ENCODE results near the gene HRC.
"Not testable (repeated sequence)": the region's sequence is repeated elsewhere in the genome, so short reads cannot be mapped to it uniquely, and the experiment has no call there.

HRC gene

DNA sequence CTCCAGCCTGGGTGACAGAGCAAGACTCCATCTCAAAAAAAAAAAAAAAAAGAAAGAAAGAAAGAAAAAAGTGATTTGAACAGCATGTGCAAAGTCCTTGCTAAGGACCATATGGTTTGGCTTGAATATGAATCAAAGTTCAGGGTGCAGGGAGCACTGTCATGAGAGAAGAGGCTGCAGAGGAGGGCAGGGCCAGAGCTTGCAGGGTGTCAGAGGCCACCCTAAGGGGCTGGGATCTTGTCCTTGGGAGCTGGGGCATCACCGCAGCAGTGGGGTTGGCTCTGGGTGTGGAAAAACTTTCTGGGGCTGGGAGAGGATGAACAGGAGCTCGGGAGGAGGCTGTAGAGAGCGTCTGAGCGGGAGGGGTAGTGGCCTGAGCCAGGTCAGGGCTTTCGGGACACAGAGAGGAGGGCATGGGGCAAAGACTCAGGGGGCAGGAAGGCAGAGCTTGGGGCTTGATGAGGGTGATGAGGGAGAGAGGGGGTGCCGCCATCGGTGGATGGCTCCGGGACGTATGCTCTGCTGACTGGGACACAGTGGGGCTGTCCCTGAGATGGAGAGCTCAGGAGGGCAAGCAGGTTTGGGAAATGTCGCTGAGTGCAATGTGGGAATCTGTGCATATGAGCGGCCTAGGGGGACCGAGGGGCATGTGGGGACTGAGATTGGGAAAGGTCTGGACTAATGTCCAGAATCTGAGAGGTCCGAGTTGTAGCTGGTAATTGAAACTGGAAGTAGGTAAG lies 5.4 kb upstream of the HRC start:
- DNase-seq (ENCODE audit: low spot score), result no peak

DNA sequence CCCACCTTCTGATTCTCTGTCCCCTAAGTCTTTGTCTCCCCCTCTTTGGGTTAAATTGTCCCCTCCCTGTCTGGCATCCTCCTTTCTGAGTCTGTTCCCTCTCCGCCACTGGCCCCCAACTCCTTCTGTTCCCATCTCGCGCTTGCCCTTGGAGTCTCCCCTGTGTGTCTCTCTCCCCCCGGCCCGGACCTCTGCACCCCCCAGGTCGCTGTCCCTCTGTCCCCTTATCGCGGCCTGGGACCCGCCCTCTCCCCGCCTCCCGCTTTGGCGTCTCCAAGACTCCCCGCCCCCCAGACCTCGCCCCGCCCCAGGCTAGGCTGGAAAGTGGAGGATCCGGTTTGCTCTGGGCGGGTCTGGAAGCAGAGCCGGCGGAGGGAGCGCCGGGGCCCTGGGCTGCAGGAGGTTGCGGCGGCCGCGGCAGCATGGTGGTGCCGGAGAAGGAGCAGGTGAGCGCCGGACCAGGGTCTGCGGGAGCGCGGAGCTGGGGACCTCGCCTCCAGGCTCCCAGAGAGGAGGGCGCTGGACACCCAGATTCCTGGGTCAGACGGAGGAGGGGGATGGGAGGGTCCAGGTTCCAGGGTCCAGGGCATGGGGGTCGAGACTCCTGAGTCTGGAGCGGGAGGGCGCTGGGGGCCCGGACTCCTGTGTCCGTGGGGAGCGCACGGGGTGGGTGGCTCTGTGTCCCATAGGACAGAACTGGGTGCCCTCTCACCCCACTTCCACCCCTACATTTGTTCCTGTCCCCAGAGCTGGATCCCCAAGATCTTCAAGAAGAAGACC lies 2.4 kb upstream of the HRC start, which contains the start of gene TRPM4:
TRPM4 (plus strand) TSS at position 348 of the 780 bp plus-strand sequence; CDS start at position 423, 75 bp downstream.
- DNase-seq (ENCODE audit: low spot score), result peak; percentile 93

DNA sequence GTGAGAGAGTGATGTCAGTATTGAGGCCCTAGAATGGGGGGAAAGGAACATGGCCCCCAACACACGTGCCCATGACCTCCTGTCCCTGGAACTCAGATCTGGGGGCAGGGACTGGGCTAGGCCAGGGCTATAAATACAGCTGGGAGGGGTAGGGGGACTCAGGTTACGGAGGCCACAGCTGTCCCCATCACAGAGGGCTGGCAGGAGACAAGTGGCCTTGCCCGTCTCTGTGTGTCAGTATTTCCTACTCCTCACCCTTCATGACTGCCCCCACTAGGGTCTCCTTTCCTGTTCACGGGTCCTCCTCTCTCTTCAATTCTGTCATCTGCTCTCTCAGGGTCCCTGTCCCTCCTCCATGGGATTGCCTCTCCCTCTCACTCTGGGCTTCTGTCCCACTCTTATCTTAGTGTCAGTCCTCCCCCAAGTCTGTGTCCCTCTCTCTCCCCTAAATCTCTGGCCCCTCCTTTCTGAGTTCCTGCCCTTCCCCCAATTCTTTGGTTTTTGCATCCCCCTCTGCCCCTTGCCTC lies 687 bp upstream of the HRC start:
- no peak for DNase-seq (ENCODE audit: low spot score)

DNA sequence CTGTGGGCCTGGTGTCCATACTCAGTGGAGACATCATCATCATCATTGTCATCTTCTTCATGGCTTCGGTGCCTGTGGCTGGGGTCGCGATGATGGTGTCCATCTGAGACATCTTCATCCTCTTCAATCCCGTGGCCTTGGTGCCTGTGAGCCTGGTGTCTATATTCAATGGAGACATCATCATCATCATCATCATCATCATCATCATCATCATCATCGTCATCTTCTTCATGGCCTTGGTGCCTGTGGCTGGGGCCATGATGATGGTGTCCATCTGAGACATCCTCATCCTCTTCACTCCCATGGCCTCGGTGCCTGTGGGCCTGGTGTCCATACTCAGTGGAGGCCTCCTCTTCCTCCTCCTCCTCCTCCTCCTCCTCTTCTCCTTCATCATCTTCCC lies 917 bp downstream of the HRC start:
- DNase-seq (ENCODE audit: low spot score), result no peak

DNA sequence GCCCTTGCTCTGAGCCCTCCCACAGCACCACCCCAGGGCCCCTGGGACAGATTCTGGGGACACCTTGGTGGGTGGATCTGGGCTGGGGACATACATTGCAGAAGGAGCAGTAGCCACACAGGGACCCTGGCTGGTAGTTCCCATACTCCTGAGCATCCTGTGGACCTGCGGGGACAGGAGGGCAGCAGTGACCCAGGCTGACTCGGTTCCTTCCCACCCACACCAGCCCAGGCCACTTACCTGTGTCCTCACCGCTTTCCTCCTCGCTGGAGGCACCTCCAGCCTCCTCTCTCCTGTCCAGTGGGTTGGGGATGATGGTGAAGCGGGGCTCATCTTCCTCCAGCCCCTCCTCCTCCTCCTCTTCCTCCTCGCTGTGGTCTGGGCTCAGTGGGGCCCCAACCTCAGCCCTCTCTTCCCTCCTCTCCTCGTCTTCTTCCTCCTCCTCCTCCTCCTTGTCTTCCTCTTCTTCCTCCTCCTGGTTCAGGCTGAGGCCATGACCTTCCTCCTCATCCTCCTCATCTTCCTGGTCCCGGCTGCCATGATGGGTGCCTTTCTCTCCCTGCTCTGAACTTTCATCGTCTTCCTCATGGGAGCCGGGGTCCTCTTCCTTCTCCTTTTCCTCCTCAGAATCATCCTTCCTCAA lies 1.9 kb downstream of the HRC start:
- no peak for DNase-seq (ENCODE audit: low spot score)

DNA sequence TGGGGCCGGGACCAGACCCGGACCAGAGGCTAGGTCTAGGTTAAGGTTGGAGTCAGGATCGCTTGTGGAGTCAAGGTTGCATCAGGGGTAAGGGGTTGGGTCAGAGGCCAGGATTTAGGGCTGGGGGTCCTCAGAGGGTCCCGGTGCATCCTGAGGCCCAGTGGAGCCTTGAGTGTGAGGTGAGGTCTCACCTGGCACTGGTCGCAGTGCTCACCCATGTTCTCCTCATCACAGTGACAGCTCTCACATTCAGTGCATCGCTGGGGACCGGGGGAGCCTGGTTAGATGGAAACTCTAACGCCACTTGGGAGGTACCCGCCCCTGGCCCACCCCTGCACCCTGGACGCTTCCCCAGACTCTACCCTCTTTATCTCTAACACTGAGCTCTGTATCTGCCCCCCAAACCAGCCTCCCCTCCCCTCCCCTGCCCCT lies 3.1 kb downstream of the HRC start:
- DNase-seq (ENCODE audit: low spot score), result no peak

DNA sequence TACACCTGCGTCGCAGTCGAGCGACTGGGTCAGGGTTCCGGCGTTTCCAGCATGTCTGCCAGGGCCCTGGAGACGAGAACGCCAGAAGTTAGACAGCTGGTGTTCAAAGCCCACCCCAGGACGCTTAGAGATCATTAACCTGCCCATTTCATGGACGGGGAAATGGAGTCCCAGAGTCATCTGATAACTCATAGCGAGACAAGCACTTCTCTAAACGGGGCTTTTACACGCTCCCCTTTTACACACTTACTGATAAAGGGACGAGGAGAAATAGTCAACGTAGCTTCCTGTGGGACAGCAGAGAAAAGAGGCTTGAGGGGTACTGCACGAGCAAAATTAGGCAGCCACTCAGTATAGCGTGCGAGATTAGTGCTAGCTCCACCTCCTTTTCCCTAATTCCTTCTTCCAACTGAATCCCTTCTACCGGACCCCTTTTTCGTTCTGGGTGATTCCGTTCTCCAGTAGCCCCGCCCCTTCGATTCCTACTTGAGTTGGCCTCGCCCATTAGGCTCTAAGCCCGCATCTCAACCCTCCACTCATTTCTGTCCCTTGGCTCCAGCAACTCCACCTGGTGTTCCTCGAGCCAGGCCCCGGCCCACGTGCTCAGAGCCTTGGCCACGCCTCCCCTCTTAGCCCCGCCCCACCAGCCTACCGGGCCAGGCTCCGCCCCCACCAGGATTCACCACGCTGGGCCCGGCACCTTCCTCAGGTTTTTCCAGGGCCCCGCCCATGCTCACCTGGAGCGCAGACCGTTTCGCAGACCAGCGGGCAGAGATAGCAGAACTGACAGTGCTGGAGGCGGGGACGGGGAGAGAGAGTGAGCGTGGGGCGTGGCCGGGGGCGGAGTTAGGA lies 3.7 kb downstream of the HRC start:
- peak; percentile 65 for DNase-seq (ENCODE audit: low spot score)

DNA sequence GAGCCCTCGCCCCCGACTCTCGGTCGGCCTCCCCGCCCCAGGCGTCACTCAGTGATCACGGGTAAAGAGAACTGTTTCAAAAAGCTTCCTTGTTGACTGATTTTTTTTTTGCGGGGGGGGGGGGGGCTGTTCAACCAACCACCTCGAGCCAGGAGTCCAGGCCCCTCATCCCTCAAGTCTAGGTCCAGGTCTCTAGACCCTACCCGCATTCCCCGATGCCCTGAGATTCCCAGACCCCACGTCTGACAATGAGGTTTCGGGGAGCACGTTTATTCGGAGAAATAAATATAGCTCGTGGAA lies 4.3 kb downstream of the HRC start:
- DNase-seq (ENCODE audit: low spot score), result no peak

DNA sequence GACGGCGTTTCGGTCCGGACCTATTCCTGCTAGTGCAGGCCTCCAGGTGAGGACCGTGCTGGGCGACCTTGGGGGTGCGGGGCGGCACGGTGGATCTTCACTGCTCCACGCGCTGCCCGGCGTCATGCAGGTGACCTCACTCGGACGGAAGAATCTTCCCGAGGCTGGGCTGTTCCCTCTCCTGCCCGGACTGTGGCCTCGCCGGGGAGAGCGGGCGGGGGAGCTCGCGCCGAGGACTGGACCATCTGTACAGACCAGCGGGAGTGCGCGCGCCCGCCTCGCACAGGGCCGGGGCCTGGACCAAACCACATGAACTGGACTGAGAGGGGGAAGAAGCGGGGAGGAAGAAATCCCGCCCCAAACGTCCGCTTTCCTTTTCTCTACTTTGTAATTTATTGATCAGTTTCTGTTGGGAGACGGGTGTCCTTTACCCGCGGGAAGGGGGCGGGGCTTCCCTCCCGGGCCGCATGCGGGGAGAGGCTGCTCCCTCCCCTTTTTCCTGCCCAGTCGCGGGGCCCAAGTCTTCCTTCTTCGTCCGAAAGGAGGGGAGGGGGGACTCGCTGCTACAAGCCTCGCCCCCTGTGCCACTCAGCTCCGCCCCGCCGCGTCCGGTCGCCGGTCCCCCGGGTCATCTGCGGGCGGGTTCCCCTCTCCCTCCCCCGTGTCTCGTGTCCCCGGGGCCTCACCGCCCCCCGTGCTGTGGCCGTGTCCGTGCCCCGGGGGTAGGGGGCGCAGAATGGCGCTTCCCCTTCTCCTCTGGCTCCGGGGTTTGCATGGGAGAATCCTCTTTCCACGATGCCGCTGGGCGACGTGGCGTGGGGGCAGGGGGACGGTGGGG lies 4.9 kb downstream of the HRC start:
- DNase-seq (ENCODE audit: low spot score), result peak; percentile 82

DNA sequence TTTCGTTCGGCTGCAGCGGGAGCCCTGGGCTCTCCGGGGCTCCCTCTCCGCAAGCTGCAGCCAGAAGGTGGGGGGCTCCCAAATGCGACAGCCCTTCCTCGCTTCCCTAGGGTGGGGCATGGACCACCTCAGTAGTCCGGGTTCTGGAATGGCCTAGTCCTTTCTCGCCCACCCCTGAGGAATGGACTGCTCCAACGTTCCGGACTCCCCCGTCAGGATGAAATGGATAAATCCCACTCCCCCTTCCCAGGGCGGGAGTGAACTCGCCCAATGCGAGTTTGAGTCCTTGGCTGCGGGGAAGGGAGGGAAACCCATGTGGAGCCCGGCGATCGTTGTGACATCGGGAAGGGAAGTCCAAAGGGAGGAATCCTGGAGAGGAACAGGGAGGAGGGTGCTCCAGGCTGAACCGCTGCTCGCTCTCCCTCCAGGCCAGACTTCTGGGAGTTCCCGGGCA lies 5.5 kb downstream of the HRC start:
- DNase-seq (ENCODE audit: low spot score), result peak; percentile 84

DNA sequence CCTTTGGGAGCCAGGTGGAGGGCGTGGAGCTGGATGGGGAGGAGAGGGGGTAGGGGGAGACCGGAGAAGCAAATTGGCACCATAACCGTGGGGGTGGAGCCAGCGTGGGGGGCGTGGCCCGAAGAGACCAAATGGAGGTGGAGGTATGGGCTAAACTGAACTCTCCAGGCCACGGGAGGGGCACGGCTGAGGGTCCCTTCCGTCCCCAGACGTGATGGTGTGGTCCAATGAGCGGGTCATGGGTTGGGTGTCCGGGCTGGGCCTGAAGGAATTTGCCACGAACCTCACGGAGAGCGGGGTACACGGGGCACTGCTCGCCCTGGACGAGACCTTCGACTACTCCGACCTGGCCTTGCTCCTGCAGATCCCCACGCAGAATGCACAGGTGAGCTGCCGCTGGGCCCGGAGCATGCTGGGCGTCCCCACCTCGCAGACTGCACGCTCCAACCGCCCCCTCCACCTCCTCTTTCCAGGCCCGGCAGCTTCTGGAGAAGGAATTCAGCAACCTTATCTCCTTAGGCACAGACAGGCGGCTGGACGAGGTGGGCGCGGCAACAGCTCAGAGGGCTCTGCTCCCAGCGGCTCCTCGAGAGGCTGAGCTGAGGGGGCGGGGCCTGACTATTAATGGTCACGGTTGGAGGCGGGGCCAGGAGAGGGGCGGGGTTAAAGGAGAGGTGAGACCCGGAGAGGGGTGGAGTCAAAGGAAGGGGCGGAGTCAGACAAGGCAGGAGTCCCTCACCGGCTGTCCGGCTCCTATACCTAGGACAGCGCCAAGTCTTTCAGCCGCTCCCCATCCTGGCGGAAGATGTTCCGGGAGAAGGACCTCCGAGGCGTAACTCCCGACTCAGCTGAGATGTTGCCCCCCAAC lies 6.2 kb downstream of the HRC start:
- peak; percentile 94 for DNase-seq (ENCODE audit: low spot score)

DNA sequence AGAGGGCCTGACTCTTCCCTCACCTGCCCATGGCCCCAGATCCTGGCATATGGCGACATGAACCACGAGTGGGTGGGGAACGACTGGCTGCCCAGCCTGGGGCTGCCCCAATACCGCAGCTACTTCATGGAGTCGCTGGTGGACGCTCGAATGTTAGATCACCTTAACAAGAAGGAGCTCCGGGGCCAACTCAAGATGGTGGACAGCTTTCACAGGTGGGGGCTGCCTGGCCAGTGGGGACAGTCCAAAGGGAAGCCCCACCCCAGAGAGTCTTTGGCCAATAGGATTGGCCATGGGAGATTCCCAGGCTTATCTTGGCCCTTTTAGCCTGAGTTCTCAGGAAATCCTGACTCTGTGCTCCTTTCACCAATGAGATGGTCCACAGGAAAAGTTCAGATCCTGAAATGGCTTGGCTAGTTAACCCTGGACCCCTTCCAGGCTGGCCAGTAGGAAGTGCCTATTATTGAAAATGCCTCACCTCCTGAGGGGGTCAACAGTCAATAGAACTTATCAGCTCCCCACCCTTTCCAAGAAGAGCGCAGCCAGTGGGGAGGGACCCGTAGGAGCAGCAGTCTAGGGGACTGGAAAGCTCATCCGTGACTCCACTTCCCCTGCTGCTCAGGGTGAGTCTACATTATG lies 7.0 kb downstream of the HRC start:
- DNase-seq (ENCODE audit: low spot score), result no peak

DNA sequence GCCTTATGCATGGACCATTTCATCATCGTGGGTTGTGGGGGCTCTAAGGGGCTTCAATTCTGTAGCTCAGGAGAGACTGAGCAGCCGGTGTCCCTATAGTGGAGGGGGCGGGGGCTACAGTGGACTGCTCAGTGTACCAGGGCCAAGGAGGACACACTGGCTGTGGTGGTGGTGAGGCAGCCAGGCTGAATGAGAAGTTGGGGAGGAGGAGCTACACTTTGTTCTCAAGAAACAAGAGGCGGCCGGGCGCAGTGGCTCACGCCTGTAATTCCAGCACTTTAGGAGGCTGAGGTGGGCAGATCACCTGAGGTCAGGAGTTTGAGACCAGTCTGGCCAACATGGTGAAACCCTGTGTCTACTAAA lies 8.8 kb downstream of the HRC start:
- not testable (repeated sequence) for DNase-seq (ENCODE audit: low spot score)

DNA sequence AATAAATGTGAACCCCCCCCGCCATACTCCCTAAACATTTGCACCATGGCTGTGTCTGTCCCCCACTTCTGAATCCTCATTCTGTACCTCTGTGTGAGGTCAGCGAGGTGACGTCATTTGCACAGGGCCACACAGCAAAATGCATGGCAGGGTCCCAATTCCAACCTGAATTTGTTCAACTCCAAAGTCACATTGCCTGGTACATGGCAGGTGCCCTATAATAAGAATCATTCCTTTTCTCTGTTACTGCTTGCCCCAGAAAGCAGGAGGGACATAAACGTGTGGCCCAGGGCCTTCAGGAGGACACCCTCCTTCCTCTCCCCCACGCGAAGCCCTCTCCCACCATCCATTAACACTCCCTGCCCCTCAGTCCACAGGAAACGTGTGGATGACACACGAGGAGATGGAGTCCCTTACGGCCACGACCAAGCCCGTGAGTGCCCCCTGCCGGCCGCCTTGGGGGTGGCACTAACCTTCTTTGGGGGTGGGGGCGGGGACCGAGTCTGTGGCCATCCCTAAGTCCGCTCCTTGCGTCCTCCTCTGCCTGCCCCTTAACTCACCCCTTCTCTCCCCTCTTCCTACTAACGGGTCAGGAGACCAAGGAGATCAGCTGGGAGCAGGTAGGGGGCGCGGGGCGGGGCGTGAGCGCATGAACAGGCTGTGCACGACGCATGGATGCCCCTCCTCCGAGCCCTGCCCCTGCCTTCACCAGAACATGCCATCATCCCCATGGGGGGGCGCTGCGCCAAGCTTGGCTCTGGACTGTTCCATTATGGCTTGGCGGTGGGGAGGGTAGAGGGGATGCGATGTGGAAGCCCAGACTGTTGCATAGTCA lies 9.4 kb downstream of the HRC start:
- DNase-seq (ENCODE audit: low spot score), result peak; percentile 82

DNA sequence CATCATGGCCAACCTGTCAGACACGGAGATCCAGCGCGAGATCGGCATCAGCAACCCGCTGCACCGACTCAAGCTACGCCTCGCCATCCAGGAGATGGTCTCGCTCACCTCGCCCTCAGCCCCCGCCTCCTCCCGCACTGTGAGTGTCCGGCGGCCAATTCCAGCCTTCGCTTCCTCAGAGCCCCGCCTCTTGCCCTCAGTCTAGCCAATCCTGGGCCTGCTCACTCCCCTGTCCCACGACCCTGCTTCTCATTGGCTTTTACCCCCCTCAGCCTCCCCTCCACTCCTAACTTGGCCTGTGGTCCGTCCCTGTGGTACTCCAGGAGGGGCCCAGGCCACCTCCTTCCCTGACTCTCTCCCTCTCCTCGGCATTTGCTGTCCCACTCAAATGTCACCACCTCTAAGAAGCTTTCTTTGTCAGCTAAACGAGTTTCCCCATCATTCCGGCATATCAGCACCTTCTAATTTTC lies 12.3 kb downstream of the HRC start:
- peak; percentile 96 for DNase-seq (ENCODE audit: low spot score)

DNA sequence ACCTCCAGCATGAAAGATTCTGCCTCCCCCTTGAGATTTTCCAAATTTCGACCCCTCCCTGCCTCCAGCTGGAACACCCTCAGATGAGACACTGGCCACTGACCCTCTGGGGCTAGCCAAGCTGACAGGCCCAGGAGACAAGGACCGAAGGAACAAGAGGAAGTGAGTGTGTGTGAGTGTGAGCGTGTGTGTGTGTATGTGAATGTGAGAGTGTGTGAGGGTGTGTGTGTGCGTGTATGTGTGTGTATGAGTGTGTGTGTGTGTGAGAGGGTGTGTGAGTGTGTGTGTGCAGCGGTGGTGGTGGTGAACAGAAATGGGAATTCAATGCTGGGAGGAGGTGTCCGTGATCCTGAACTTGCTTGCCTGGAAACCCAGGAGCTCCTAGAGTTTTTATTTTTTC lies 13.8 kb downstream of the HRC start:
- no peak for DNase-seq (ENCODE audit: low spot score)

DNA sequence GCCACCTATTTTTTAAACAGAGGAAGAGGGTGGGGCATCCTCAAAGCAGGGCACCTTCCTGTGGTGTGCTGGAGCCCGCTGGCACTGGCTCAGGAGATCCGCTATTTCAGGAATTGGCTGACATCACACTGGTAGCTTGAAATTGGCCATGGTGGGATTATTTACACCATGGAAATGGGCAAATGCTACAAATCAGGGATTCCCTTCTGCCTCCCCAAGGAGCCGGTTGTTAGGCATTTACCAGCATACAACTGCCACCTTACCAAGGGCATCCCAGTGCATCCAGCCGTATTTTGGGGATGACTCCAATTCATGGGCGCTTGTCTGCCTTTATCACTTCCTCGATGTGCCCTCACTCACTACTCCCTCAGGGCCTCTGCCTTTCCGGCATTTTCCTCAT lies 14.2 kb downstream of the HRC start:
- DNase-seq (ENCODE audit: low spot score), result no peak

DNA sequence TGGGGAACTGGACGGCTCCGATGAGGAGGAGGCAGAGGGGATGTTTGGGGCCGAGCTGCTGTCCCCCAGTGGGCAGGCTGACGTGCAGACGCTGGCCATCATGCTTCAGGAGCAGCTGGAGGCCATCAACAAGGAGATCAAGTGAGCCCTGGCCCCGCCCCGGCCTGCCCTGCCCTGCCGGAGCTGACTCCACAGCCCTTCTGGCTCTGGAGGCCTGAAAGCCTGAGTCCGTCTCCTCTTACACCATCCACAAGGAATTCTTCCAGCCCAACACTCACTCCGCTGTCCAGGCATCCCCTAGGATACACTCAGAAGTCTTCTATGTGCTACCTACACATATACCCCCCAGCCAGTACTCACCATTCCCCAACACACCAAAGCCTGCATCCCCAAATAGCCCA lies 18.4 kb downstream of the HRC start:
- peak; percentile 78 for DNase-seq (ENCODE audit: low spot score)
